ENCODE measurements around the gene KIF16B.
"Not testable (repeated sequence)": the region's sequence is repeated elsewhere in the genome, so short reads cannot be mapped to it uniquely, and the experiment has no call there.

KIF16B gene

DNA sequence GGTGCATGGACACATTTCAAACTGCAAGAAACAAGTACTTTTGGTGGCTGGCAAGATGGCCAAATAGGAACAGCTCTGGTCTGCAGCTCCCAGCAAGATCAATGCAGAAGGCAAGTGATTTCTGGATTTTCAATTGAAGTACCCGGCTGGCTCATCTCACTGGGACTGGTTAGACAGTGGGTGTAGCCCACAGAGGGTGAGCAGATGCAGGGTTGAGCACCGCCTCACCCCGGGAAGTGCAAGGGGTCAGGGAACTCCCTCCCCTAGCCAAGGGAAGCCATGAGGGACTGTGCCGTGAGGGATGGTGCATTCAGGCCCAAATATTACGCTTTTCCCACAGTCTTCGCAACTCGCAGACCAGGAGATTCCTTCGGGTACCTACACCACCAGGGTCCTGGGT lies 53.6 kb downstream of the KIF16B start:
- DNase-seq (ENCODE audit: low read depth, low spot score) = not testable (repeated sequence)

GRCh38 chr20:16518784-16519084 lies 54.5 kb downstream of the KIF16B start:
- DNase-seq (ENCODE audit: low read depth, low spot score) = no peak

- DNase-seq (ENCODE audit: low read depth, low spot score) = peak; percentile 54
These were observed 55.1 kb downstream of the KIF16B start for GRCh38 chr20:16517946-16518783.

GRCh38 chr20:16516794-16517193 lies 56.5 kb downstream of the KIF16B start:
- DNase-seq (ENCODE audit: low read depth, low spot score) = no peak

GRCh38 chr20:16515046-16515445 lies 58.2 kb downstream of the KIF16B start:
- no peak for DNase-seq (ENCODE audit: low read depth, low spot score)

GRCh38 chr20:16514140-16514539 lies 59.1 kb downstream of the KIF16B start:
- DNase-seq (ENCODE audit: low read depth, low spot score) = no peak

- no peak for DNase-seq (ENCODE audit: low read depth, low spot score)
These were observed 67.4 kb downstream of the KIF16B start for GRCh38 chr20:16505894-16506293.

- no peak for DNase-seq (ENCODE audit: low read depth, low spot score)
These were observed 71.9 kb downstream of the KIF16B start for GRCh38 chr20:16501301-16501700.

DNA sequence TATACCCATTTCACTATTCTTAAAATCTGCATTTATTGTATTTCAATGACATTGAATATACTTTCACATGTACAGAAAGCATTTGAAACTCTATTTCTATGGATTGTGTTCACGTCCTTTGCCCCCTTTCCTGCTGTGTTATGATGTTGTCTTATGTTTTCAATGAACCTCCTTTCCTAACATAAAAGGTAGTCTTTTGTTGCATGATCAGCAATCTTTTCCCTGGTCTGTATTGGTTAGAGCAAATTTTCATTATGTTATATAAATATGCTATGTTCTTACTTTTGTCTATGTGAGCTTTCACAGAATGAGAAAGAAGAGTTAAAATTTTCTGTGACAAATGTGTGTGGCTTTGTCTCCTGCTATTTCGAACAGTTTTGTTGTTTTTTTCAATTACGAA lies 73.1 kb downstream of the KIF16B start:
- DNase-seq (ENCODE audit: low read depth, low spot score) = no peak

DNA sequence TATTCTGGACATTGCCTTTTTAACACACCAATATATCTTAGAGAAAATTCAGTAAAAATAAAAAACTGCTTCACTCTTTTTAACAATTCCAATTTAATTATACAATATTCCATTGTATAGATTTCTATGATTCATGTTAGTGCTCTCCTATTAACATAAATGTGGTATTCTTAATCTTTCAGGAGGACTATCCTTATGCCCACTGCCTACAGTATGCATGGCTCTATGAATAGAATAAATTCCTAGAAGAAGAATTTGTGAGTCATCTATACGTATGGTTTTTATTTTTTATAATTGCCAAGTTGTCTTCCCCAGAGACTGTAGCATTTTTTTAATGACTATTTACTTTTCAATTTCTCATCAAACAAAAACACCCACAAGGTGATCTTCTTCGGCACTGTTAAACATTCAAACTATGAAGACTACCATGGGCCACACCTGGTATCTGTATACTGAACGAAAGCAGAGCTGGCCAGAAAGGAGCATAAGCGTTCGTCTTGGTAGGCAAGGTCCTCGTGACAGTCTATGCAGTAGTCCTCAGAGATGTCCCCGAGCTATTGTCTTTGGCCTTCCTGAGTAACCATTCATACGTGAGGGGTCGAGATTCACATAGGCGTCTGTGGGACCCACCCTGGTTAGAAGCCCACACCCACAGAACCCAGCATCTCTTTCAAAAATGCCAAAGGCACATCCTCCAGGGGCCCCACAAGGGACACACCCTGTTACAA lies 74.6 kb downstream of the KIF16B start:
- DNase-seq (ENCODE audit: low read depth, low spot score) = no peak

DNA sequence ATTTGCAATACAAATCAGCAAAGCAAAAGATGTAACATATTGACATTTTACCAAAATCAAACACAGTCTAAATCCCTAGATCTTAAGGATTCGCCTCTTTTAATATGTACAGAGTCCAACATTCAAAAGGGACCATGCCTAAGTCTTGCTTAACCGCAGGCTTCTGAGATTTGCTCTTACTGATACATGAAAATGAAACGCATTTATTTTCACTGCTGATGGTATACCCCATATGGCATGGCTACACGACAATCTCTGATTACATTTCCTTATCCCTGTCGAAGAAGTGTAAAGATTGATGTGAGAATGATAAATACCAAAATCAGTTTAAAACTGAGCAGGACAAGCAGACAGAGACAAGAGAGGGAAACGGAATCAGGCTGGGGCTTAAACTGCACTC lies 75.4 kb downstream of the KIF16B start:
- DNase-seq (ENCODE audit: low read depth, low spot score) = no peak

GRCh38 chr20:16493486-16493885 lies 79.8 kb downstream of the KIF16B start:
- no peak for DNase-seq (ENCODE audit: low read depth, low spot score)

GRCh38 chr20:16491294-16491905 lies 81.8 kb downstream of the KIF16B start:
- DNase-seq (ENCODE audit: low read depth, low spot score) = peak; percentile 56

DNA sequence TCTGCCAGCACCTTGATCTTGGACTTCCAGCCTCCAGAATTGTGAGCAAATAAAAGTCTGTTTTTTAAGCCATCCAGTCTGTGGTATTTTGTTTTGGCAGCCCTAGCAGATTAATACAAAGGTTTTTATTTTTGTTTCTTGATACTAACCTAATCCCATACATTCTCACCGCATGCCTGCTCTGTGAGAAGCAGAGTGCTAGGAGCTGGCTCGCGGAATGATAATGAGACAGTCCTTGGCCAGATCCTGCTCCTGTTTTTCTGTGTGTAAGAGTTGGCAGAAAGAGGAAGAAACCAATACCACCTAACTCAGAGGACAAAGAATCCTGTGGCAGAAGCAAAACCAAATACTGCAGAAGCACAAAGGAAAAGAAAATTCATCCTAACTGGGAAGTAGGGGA lies 82.6 kb downstream of the KIF16B start:
- peak; percentile 86 for DNase-seq (ENCODE audit: low read depth, low spot score)

- no peak for DNase-seq (ENCODE audit: low read depth, low spot score)
These were observed 84.6 kb downstream of the KIF16B start for GRCh38 chr20:16488616-16489015.

DNA sequence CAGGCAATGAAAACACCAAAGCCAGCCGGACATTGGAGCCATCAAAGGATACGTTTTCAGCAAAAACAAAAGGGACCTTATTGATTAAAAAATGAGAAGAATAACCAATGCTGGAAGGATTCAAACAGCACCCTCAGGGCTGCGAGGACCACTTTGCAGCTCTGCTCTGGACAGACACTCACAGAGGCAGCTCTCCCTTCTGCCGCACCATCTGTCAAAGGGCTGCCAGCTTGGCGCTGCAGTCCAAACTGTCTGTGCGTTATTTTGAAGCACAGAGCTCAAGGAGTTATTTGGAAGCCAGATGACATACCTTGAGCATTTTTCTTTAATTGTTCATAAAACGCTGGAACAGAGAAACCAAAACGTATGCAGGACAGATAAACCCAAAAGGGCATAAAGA lies 85.2 kb downstream of the KIF16B start:
- DNase-seq (ENCODE audit: low read depth, low spot score) = no peak

DNA sequence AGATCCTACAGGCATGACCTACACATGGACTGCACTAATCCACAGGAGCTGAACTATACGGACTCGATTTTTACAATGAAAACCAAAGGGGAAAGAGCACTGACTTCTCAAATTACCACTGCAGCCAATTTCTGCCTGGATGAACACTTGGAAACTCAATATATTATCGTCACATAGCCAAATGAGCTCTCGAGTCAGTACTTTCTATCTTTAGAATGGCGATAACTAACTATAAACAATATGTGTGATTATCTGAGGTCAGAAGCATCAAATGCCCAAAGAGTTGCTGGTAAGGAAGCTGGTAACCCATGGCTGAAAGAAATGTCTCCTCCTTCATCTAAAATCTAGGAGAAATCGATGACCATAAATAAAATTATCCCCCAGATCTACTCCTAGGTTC lies 86.7 kb downstream of the KIF16B start:
- DNase-seq (ENCODE audit: low read depth, low spot score) = no peak

DNA sequence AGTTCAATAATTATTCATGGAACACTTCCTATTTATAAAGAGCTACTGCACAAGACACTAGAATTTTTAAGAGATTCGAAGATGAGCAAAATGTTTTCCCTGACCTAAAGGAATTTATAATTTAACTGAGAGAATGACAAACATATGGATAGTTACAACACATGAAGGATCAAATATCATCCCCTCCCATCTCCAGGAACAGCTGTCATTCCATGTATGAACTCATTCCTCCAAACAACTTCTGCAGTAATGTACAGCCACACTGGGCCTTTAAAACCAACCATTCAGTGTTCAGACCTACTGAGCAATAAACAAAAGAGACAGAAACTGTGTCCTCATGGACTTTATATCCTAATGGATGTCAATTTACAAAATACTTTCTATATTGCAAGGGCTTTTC lies 87.8 kb downstream of the KIF16B start:
- no peak for DNase-seq (ENCODE audit: low read depth, low spot score)

DNA sequence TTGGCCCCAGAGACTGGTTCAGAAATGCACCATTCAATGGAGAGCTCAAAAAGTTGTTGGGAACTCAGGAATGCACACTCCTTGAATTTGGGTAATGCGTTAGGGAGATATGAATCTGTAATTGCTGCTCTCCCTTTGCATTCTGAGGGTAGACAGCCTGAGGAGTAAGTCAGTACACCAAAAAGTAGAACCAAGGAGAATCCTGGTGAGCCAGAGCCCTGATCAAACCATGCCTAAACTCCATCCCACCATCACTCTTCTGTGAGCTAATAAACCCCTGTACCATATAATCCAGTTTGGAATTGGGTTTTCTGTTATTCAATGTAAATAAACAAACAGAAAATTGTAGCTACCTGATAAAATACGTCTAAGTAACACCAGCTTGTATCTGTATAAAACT lies 90.2 kb downstream of the KIF16B start:
- no peak for DNase-seq (ENCODE audit: low read depth, low spot score)

DNA sequence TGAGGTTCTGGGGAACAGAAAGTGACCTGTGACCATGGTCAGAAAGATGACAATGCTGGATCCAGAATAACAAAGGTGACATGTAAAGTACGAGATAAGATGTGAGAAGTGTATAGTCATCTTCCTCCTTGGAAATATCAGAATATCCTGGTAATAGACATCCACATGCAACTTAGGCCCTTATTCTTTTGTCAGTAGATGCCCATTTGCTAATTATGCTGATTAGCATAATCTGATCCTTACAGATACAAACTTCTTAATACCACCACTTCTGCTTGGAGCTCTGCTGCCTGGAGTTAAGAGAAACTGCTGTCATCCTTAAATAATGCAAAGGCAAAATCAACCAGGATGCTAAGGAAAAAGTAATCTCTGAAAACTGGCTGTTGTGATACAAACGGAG lies 91.3 kb downstream of the KIF16B start:
- no peak for DNase-seq (ENCODE audit: low read depth, low spot score)

GRCh38 chr20:16479666-16480065 lies 93.6 kb downstream of the KIF16B start:
- no peak for DNase-seq (ENCODE audit: low read depth, low spot score)

GRCh38 chr20:16477632-16478031 lies 95.6 kb downstream of the KIF16B start:
- DNase-seq (ENCODE audit: low read depth, low spot score) = no peak

DNA sequence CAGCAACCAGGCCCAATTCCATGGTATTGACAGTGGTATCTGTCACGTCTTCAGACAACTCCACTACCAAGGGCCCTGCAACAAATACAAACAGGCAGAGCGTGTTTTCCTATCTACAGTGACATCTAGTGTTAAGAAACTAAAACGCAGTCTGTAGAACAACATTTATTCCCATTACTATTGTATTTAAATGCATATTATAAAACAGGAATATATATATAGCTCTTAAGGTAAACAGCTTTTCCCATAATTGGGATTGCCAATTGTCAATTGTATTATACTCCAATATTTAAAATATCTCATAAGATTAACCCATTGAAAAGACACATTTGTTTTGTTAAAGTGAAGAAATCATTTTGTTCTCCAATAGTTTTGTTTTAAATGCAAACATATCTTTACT lies 97.2 kb downstream of the KIF16B start:
- DNase-seq (ENCODE audit: low read depth, low spot score) = peak; percentile 66
